ENCODE measurements around the gene TRUB1.
"Not testable (repeated sequence)": the region's sequence is repeated elsewhere in the genome, so short reads cannot be mapped to it uniquely, and the experiment has no call there.

Gene TRUB1

GRCh38 chr10:114916653-114917052 is 21.3 kb upstream of the TRUB1 start:
- ATAC-seq (no peak), DNase-seq (ENCODE audit: low spot score in 2 of 2) (no peak)
- Mint-ChIP-seq H3K36me3 (no peaks in the 10 kb centered on the region), H3K27ac (no peak overlapping the region), H3K9me3 (no peaks in the 10 kb centered on the region), H3K4me3 (no peak overlapping the region), H3K4me1 (no peaks in the 10 kb centered on the region)

- Mint-ChIP-seq H3K4me1 (no peaks in the 10 kb centered on the region), H3K36me3 (no peaks in the 10 kb centered on the region), H3K4me3 (no peak overlapping the region), H3K27ac (no peak overlapping the region), H3K9me3 (no peaks in the 10 kb centered on the region)
- DNase-seq (ENCODE audit: low spot score in 2 of 2), result no peak
- ATAC-seq, result no peak
These were observed 20.5 kb upstream of the TRUB1 start for GRCh38 chr10:114917459-114917858.

- DNase-seq (ENCODE audit: low spot score in 2 of 2), result no peak
- no peak overlapping the region for H3K27ac Mint-ChIP-seq
- no peak overlapping the region for H3K4me3 Mint-ChIP-seq
- no peaks in the 10 kb centered on the region for H3K4me1 Mint-ChIP-seq
- no peak for ATAC-seq
- H3K36me3 Mint-ChIP-seq, result no peaks in the 10 kb centered on the region
- no peaks in the 10 kb centered on the region for H3K9me3 Mint-ChIP-seq
These were observed 19.9 kb upstream of the TRUB1 start for GRCh38 chr10:114917927-114918672.

- H3K4me3 Mint-ChIP-seq, result no peak overlapping the region
- no peak overlapping the region for H3K27ac Mint-ChIP-seq
- DNase-seq (ENCODE audit: low spot score in 2 of 2) (no peak), ATAC-seq (no peak)
- H3K9me3 Mint-ChIP-seq, result no peaks in the 10 kb centered on the region
- H3K4me1 Mint-ChIP-seq, result peaks cover 4% of the 10 kb centered on the region
- no peaks in the 10 kb centered on the region for H3K36me3 Mint-ChIP-seq
These were observed 17.5 kb upstream of the TRUB1 start for GRCh38 chr10:114920459-114920858.

- no peak for DNase-seq (ENCODE audit: low spot score in 2 of 2)
- ATAC-seq, result no peak
- Mint-ChIP-seq H3K4me3 (no peak overlapping the region), H3K9me3 (no peaks in the 10 kb centered on the region), H3K4me1 (peaks cover 11% of the 10 kb centered on the region), H3K36me3 (no peaks in the 10 kb centered on the region), H3K27ac (no peak overlapping the region)
These were observed 16.0 kb upstream of the TRUB1 start for GRCh38 chr10:114922003-114922402.

GRCh38 chr10:114923551-114923950 is 14.4 kb upstream of the TRUB1 start:
- Mint-ChIP-seq H3K27ac (no peak overlapping the region), H3K36me3 (no peaks in the 10 kb centered on the region), H3K4me1 (peaks cover 11% of the 10 kb centered on the region), H3K9me3 (no peaks in the 10 kb centered on the region), H3K4me3 (no peak overlapping the region)
- DNase-seq (ENCODE audit: low spot score in 2 of 2) (no peak), ATAC-seq (no peak)

- ATAC-seq (peak; percentile 98), DNase-seq (ENCODE audit: low spot score in 2 of 2) (no peak)
- H3K9me3 Mint-ChIP-seq, result no peaks in the 10 kb centered on the region
- peaks cover 13% of the 10 kb centered on the region for H3K4me1 Mint-ChIP-seq
- H3K27ac Mint-ChIP-seq, result peak overlapping the region; percentile 57
- no peaks in the 10 kb centered on the region for H3K36me3 Mint-ChIP-seq
- peak overlapping the region; percentile 9 for H3K4me3 Mint-ChIP-seq
These were observed 12.1 kb upstream of the TRUB1 start for GRCh38 chr10:114925587-114926586.

GRCh38 chr10:114928818-114929217 is 9.2 kb upstream of the TRUB1 start:
- H3K27ac Mint-ChIP-seq, result no peak overlapping the region
- ATAC-seq (no peak), DNase-seq (ENCODE audit: low spot score in 2 of 2) (no peak)
- H3K36me3 Mint-ChIP-seq, result no peaks in the 10 kb centered on the region
- peaks cover 17% of the 10 kb centered on the region for H3K4me1 Mint-ChIP-seq
- no peaks in the 10 kb centered on the region for H3K9me3 Mint-ChIP-seq
- H3K4me3 Mint-ChIP-seq, result no peak overlapping the region

- no peaks in the 10 kb centered on the region for H3K9me3 Mint-ChIP-seq
- ATAC-seq (no peak), DNase-seq (ENCODE audit: low spot score in 2 of 2) (no peak)
- no peak overlapping the region for H3K4me3 Mint-ChIP-seq
- peaks cover 14% of the 10 kb centered on the region for H3K4me1 Mint-ChIP-seq
- no peaks in the 10 kb centered on the region for H3K36me3 Mint-ChIP-seq
- H3K27ac Mint-ChIP-seq, result no peak overlapping the region
These were observed 7.7 kb upstream of the TRUB1 start for GRCh38 chr10:114930320-114930719.

- Mint-ChIP-seq H3K27ac (no peak overlapping the region), H3K36me3 (no peaks in the 10 kb centered on the region), H3K4me1 (peaks cover 6% of the 10 kb centered on the region), H3K9me3 (no peaks in the 10 kb centered on the region), H3K4me3 (no peak overlapping the region)
- no peak for ATAC-seq
- DNase-seq (ENCODE audit: low spot score in 2 of 2), result no peak
These were observed 6.8 kb upstream of the TRUB1 start for GRCh38 chr10:114931072-114931679.

GRCh38 chr10:114932225-114932624 is 5.8 kb upstream of the TRUB1 start:
- no peaks in the 10 kb centered on the region for H3K36me3 Mint-ChIP-seq
- H3K4me1 Mint-ChIP-seq, result peaks cover 6% of the 10 kb centered on the region
- H3K27ac Mint-ChIP-seq, result no peak overlapping the region
- no peak for DNase-seq (ENCODE audit: low spot score in 2 of 2)
- H3K9me3 Mint-ChIP-seq, result no peaks in the 10 kb centered on the region
- H3K4me3 Mint-ChIP-seq, result no peak overlapping the region
- no peak for ATAC-seq

GRCh38 chr10:114932945-114933344 is 5.0 kb upstream of the TRUB1 start:
- no peak overlapping the region for H3K4me3 Mint-ChIP-seq

GRCh38 chr10:114933588-114933987 is 4.4 kb upstream of the TRUB1 start:
- Mint-ChIP-seq H3K9me3 (no peaks in the 10 kb centered on the region), H3K27ac (no peak overlapping the region), H3K4me1 (peaks cover 6% of the 10 kb centered on the region), H3K4me3 (no peak overlapping the region), H3K36me3 (peaks cover 6% of the 10 kb centered on the region)
- DNase-seq (ENCODE audit: low spot score in 2 of 2) (no peak), ATAC-seq (peak; percentile 47)

More at GRCh38 chr10:114932945-114933344, 5.0 kb upstream of the TRUB1 start:
- H3K9me3 Mint-ChIP-seq, result no peaks in the 10 kb centered on the region
- DNase-seq (ENCODE audit: low spot score in 2 of 2) (no peak), ATAC-seq (no peak)
- no peak overlapping the region for H3K27ac Mint-ChIP-seq
- peaks cover 6% of the 10 kb centered on the region for H3K4me1 Mint-ChIP-seq
- H3K36me3 Mint-ChIP-seq, result no peaks in the 10 kb centered on the region

- not testable (repeated sequence) for ATAC-seq
These were observed 4.0 kb upstream of the TRUB1 start for GRCh38 chr10:114933995-114934394.

GRCh38 chr10:114938856-114939193 is 830 bp downstream of the TRUB1 start:
- Mint-ChIP-seq H3K36me3 (peaks cover 38% of the 10 kb centered on the region), H3K4me1 (peaks cover 23% of the 10 kb centered on the region), H3K9me3 (no peaks in the 10 kb centered on the region), H3K27ac (peak overlapping the region; percentile 96), H3K4me3 (peak overlapping the region; percentile 88)
- ATAC-seq (no peak), DNase-seq (ENCODE audit: low spot score in 2 of 2) (no peak)

More at GRCh38 chr10:114933995-114934394, 4.0 kb upstream of the TRUB1 start:
- H3K9me3 Mint-ChIP-seq; H3K4me3 Mint-ChIP-seq; H3K36me3 Mint-ChIP-seq; H3K27ac Mint-ChIP-seq; DNase-seq (ENCODE audit: low spot score in 2 of 2); H3K4me1 Mint-ChIP-seq: not testable (repeated sequence)
